ENCODE measurements around the gene MARCO.

Gene MARCO

GRCh38 chr2:118968961-118969733, 27.2 kb downstream of the MARCO start:
- no peak overlapping the region for H3K9ac ChIP-seq (ENCODE audit: insufficient read length, low read depth)
- H3K4me3 ChIP-seq (ENCODE audit: insufficient read length, low read depth), result no peak overlapping the region
- H3K27me3 ChIP-seq (ENCODE audit: insufficient read depth, insufficient read length), result peaks cover 44% of the 10 kb centered on the region
- peaks cover 2% of the 10 kb centered on the region for H3K4me1 ChIP-seq (ENCODE audit: insufficient read depth, insufficient read length)
- H3K9me3 ChIP-seq (ENCODE audit: insufficient read depth, low read length), result no peaks in the 10 kb centered on the region
- no peaks in the 10 kb centered on the region for H3K36me3 ChIP-seq (ENCODE audit: insufficient read depth, insufficient read length, low read length)
- no peak for DNase-seq (ENCODE audit: low read depth, low spot score)
- TF ChIP-seq ZNF274 (IDR thresholded peaks at IDR 0.05; ENCODE audit: low read depth, low read length) (no peak), SUZ12 (IDR thresholded peaks at IDR 0.05; ENCODE audit: extremely low read depth, insufficient read depth, insufficient read length) (no peak), YY1 (IDR thresholded peaks at IDR 0.05; ENCODE audit: insufficient read depth, insufficient read length) (no peak)

- Histone ChIP-seq H3K4me3 (ENCODE audit: insufficient read length, low read depth) (no peak overlapping the region), H3K9ac (ENCODE audit: insufficient read length, low read depth) (no peak overlapping the region), H3K9me3 (ENCODE audit: insufficient read depth, low read length) (no peaks in the 10 kb centered on the region), H3K4me1 (ENCODE audit: insufficient read depth, insufficient read length) (peaks cover 6% of the 10 kb centered on the region), H3K27me3 (ENCODE audit: insufficient read depth, insufficient read length) (peaks cover 51% of the 10 kb centered on the region), H3K36me3 (ENCODE audit: insufficient read depth, insufficient read length, low read length) (no peaks in the 10 kb centered on the region)
- TF ChIP-seq YY1 (IDR thresholded peaks at IDR 0.05; ENCODE audit: insufficient read depth, insufficient read length) (no peak), ZNF274 (IDR thresholded peaks at IDR 0.05; ENCODE audit: low read depth, low read length) (no peak), SUZ12 (IDR thresholded peaks at IDR 0.05; ENCODE audit: extremely low read depth, insufficient read depth, insufficient read length) (no peak)
- no peak for DNase-seq (ENCODE audit: low read depth, low spot score)
These were observed 27.9 kb downstream of the MARCO start for GRCh38 chr2:118969734-118970395.

- Histone ChIP-seq H3K9me3 (ENCODE audit: insufficient read depth, low read length) (no peaks in the 10 kb centered on the region), H3K36me3 (ENCODE audit: insufficient read depth, insufficient read length, low read length) (no peaks in the 10 kb centered on the region), H3K27me3 (ENCODE audit: insufficient read depth, insufficient read length) (peaks cover 57% of the 10 kb centered on the region), H3K4me3 (ENCODE audit: insufficient read length, low read depth) (no peak overlapping the region), H3K9ac (ENCODE audit: insufficient read length, low read depth) (no peak overlapping the region), H3K4me1 (ENCODE audit: insufficient read depth, insufficient read length) (peaks cover 8% of the 10 kb centered on the region)
- TF ChIP-seq SUZ12 (IDR thresholded peaks at IDR 0.05; ENCODE audit: extremely low read depth, insufficient read depth, insufficient read length), result no peak
- TF ChIP-seq YY1 (IDR thresholded peaks at IDR 0.05; ENCODE audit: insufficient read depth, insufficient read length), result no peak
- no peak for TF ChIP-seq ZNF274 (IDR thresholded peaks at IDR 0.05; ENCODE audit: low read depth, low read length)
- no peak for DNase-seq (ENCODE audit: low read depth, low spot score)
These were observed 28.6 kb downstream of the MARCO start for GRCh38 chr2:118970396-118971135.

GRCh38 chr2:118971245-118972122, 29.5 kb downstream of the MARCO start:
- H3K4me1 ChIP-seq (ENCODE audit: insufficient read depth, insufficient read length), result peaks cover 9% of the 10 kb centered on the region
- H3K9me3 ChIP-seq (ENCODE audit: insufficient read depth, low read length), result 0 out of 2 replicates have a peak, but pooled peaks cover under 1% of the 10 kb centered on the region
- no peak for DNase-seq (ENCODE audit: low read depth, low spot score)

GRCh38 chr2:118973542-118973951, 31.6 kb downstream of the MARCO start:
- Histone ChIP-seq H3K4me1 (ENCODE audit: insufficient read depth, insufficient read length) (peaks cover 9% of the 10 kb centered on the region), H3K27me3 (ENCODE audit: insufficient read depth, insufficient read length) (peaks cover 86% of the 10 kb centered on the region), H3K9ac (ENCODE audit: insufficient read length, low read depth) (no peak overlapping the region), H3K4me3 (ENCODE audit: insufficient read length, low read depth) (no peak overlapping the region), H3K36me3 (ENCODE audit: insufficient read depth, insufficient read length, low read length) (no peaks in the 10 kb centered on the region), H3K9me3 (ENCODE audit: insufficient read depth, low read length) (peaks cover 8% of the 10 kb centered on the region; the same call in 1 of the 2 replicates)
- DNase-seq (ENCODE audit: low read depth, low spot score), result no peak
- TF ChIP-seq ZNF274 (IDR thresholded peaks at IDR 0.05; ENCODE audit: low read depth, low read length), result no peak
- no peak for TF ChIP-seq YY1 (IDR thresholded peaks at IDR 0.05; ENCODE audit: insufficient read depth, insufficient read length)
- TF ChIP-seq SUZ12 (IDR thresholded peaks at IDR 0.05; ENCODE audit: extremely low read depth, insufficient read depth, insufficient read length), result no peak

More at GRCh38 chr2:118971245-118972122, 29.5 kb downstream of the MARCO start:
- Histone ChIP-seq H3K27me3 (ENCODE audit: insufficient read depth, insufficient read length) (peaks cover 66% of the 10 kb centered on the region), H3K9ac (ENCODE audit: insufficient read length, low read depth) (no peak overlapping the region), H3K36me3 (ENCODE audit: insufficient read depth, insufficient read length, low read length) (no peaks in the 10 kb centered on the region), H3K4me3 (ENCODE audit: insufficient read length, low read depth) (no peak overlapping the region)
- TF ChIP-seq SUZ12 (IDR thresholded peaks at IDR 0.05; ENCODE audit: extremely low read depth, insufficient read depth, insufficient read length), result no peak
- TF ChIP-seq ZNF274 (IDR thresholded peaks at IDR 0.05; ENCODE audit: low read depth, low read length), result no peak
- no peak for TF ChIP-seq YY1 (IDR thresholded peaks at IDR 0.05; ENCODE audit: insufficient read depth, insufficient read length)

GRCh38 chr2:118974103-118974993, 32.4 kb downstream of the MARCO start:
- Histone ChIP-seq H3K4me1 (ENCODE audit: insufficient read depth, insufficient read length) (peaks cover 7% of the 10 kb centered on the region), H3K9ac (ENCODE audit: insufficient read length, low read depth) (no peak overlapping the region)
- no peak for DNase-seq (ENCODE audit: low read depth, low spot score)

More at GRCh38 chr2:118974103-118974993, 32.4 kb downstream of the MARCO start:
- Histone ChIP-seq H3K9me3 (ENCODE audit: insufficient read depth, low read length) (peaks cover 8% of the 10 kb centered on the region; the same call in 1 of the 2 replicates), H3K36me3 (ENCODE audit: insufficient read depth, insufficient read length, low read length) (no peaks in the 10 kb centered on the region), H3K4me3 (ENCODE audit: insufficient read length, low read depth) (no peak overlapping the region), H3K27me3 (ENCODE audit: insufficient read depth, insufficient read length) (peaks cover 89% of the 10 kb centered on the region)
- no peak for TF ChIP-seq ZNF274 (IDR thresholded peaks at IDR 0.05; ENCODE audit: low read depth, low read length)
- TF ChIP-seq SUZ12 (IDR thresholded peaks at IDR 0.05; ENCODE audit: extremely low read depth, insufficient read depth, insufficient read length), result no peak
- TF ChIP-seq YY1 (IDR thresholded peaks at IDR 0.05; ENCODE audit: insufficient read depth, insufficient read length), result no peak

All from NT2/D1 (cell line).